HepG2 (cell line): Measurements from ENCODE around the gene GPR55. TPM values are rescaled to one million over a fixed set of nuclear protein-coding genes. Genes with fewer than 3 reads are reported as not detected.

Experiments
- E2F5 ChIP-seq: sonication (generic); formaldehyde crosslinking; conservative IDR thresholded peaks from 2 replicates; pipeline ENCODE4 v1.4.0; 2020; ENCODE audit warnings: missing genetic modification reagents
- ETS1 ChIP-seq: sonication (generic); formaldehyde crosslinking; IDR thresholded peaks from 2 replicates; pipeline ENCODE4 v1.4.0; 2020; ENCODE audit warnings: missing genetic modification reagents
- HOXA7 ChIP-seq: sonication (generic); formaldehyde crosslinking; IDR thresholded peaks from 2 replicates; pipeline ENCODE4 v1.8.1; 2022; ENCODE audit warnings: mild to moderate bottlenecking, missing genetic modification reagents, moderate library complexity
- NFKB2 ChIP-seq: sonication (generic); formaldehyde crosslinking; IDR thresholded peaks from 2 replicates; pipeline ENCODE4 v1.4.0; 2020; ENCODE audit warnings: missing genetic modification reagents, borderline replicate concordance
- POGZ ChIP-seq: sonication (generic); formaldehyde crosslinking; IDR thresholded peaks from 2 replicates; pipeline ENCODE4 v1.4.0; 2020; ENCODE audit warnings: mild to moderate bottlenecking, missing genetic modification reagents
- SOX6 ChIP-seq, 2 experiments: fragments of 450-650 bp in 1 of 2; sonication (generic) in 1 of 2; formaldehyde crosslinking in 1 of 2; IDR thresholded peaks; 2 replicates each; pipeline versions ENCODE4 v1.4.0 to v1.6.1; 2017 to 2020; ENCODE audit warnings: antibody characterized with exemption in 1 of 2, mild to moderate bottlenecking in 1 of 2, missing genetic modification reagents in 1 of 2
- TEAD2 ChIP-seq: sonication (generic); formaldehyde crosslinking; IDR thresholded peaks from 2 replicates; pipeline ENCODE4 v1.9.0; 2021; ENCODE audit warnings: missing genetic modification reagents
- UBTF ChIP-seq: sonication (generic); formaldehyde crosslinking; IDR thresholded peaks from 2 replicates; pipeline ENCODE4 v1.4.0; 2020; ENCODE audit warnings: mild to moderate bottlenecking, missing genetic modification reagents
- WIZ ChIP-seq: sonication (generic); formaldehyde crosslinking; IDR thresholded peaks from 2 replicates; pipeline ENCODE4 v1.5.1; 2020; ENCODE audit warnings: mild to moderate bottlenecking, missing genetic modification reagents
- ZFY ChIP-seq: sonication (generic); formaldehyde crosslinking; IDR thresholded peaks from 2 replicates; pipeline ENCODE4 v1.4.0; 2020; ENCODE audit warnings: missing genetic modification reagents
- ZHX1 ChIP-seq: sonication (generic); formaldehyde crosslinking; IDR thresholded peaks from 2 replicates; pipeline ENCODE4 v1.8.1; 2022; ENCODE audit warnings: low read depth, mild to moderate bottlenecking, missing genetic modification reagents
- ZNF260 ChIP-seq: sonication (generic); formaldehyde crosslinking; IDR thresholded peaks from 2 replicates; pipeline ENCODE4 v1.4.0; 2020; ENCODE audit warnings: missing genetic modification reagents, low read depth, mild to moderate bottlenecking, borderline replicate concordance
- ZNF263 ChIP-seq: sonication (generic); formaldehyde crosslinking; IDR thresholded peaks from 2 replicates; pipeline ENCODE4 v1.4.0; 2020; ENCODE audit warnings: missing genetic modification reagents
- ZNF513 ChIP-seq: sonication (generic); formaldehyde crosslinking; conservative IDR thresholded peaks from 2 replicates; pipeline ENCODE4 v1.5.0; 2020; ENCODE audit warnings: missing genetic modification reagents
- ZNF768 ChIP-seq: sonication (generic); formaldehyde crosslinking; IDR thresholded peaks from 2 replicates; pipeline ENCODE4 v1.4.0; 2020; ENCODE audit warnings: missing genetic modification reagents
- ZNF782 ChIP-seq: sonication (generic); formaldehyde crosslinking; IDR thresholded peaks from 2 replicates; pipeline ENCODE4 v1.4.0; 2020; ENCODE audit warnings: missing genetic modification reagents, mild to moderate bottlenecking, borderline replicate concordance
- polyA plus RNA-seq, 8 experiments: library from polyadenylated mRNA; depleted of rRNA in 3 of 8; stranded (reverse) in 7 of 8; unstranded in 1 of 8; fragments of >200 nt; fragmentation: Illumina TruSeq in 4 of 8; extraction: Trizol in 4 of 8; gene quantifications; 2 replicates each; pipeline versions ENCODE4 v1.2.1 to v1.2.3, GENCODE V29; 2011 to 2016; ENCODE audit warnings: low read depth in 4 of 8, missing spikeins in 1 of 8, mixed read lengths in 1 of 8; ENCODE audit not compliant: insufficient read depth in 1 of 8
- total RNA-seq, 5 experiments: library from RNA; depleted of rRNA; stranded (reverse); fragments of >200 nt; fragmentation: Illumina TruSeq; extraction: Trizol; gene quantifications; 2 replicates each; pipeline ENCODE4 v1.2.3, GENCODE V29; 2016; ENCODE audit warnings: low read depth in 1 of 5

GPR55 gene
- total and polyA plus RNA-seq, 2 of the 13 experiments (the other 11 are each of a cell fraction or from before 2014, with no cell fraction given), result not detected

- TF ChIP-seq ZNF782 (CRISPR knock-in tag) (peak; percentile 47; the same call in 1 of the 2 replicates), TEAD2 (CRISPR knock-in tag) (no peak), ETS1 (CRISPR knock-in tag) (0 out of 2 replicates have a peak, but pooled peaks have one; percentile 16), UBTF (CRISPR knock-in tag) (peak; percentile 88), ZNF260 (no peak), ZNF768 (peak; percentile 64; the same call in 1 of the 2 replicates), HOXA7 (CRISPR knock-in tag) (no peak), ZNF513 (CRISPR knock-in tag) (no peak; the same call in 1 of the 2 replicates), ZNF263 (CRISPR knock-in tag) (no peak; the same call in 1 of the 2 replicates), ZFY (CRISPR knock-in tag) (peak; percentile 78), POGZ (CRISPR knock-in tag) (peak; percentile 83; the same call in 1 of the 2 replicates), E2F5 (CRISPR knock-in tag) (no peak), NFKB2 (peak; percentile 65; the same call in 1 of the 2 replicates), SOX6 (IDR thresholded peaks at IDR 0.05) (no peak), SOX6 (CRISPR knock-in tag; IDR thresholded peaks at IDR 0.05) (peak; percentile 64), ZHX1 (CRISPR knock-in tag) (no peak), WIZ (CRISPR knock-in tag) (0 out of 2 replicates have a peak, but pooled peaks have one; percentile 40)
These were observed 60.3 kb downstream of the GPR55 start, which contains the start of gene ITM2C (continued) for GRCh38 chr2:230864605-230865306.
